HFFc6 (cell line): Measurements from ENCODE around the gene MAGI1. TPM values are rescaled to one million over a fixed set of nuclear protein-coding genes. Genes with fewer than 3 reads are reported as not detected.

Source experiments
- DNase-seq: peaks from one replicate; pipeline ENCODE4 v3.0.0-alpha.2; 2018
- H3K27ac Mint-ChIP-seq: 2 replicates; pipeline ENCODE4 v1.8.0; 2020; ENCODE audit warnings: mild to moderate bottlenecking, mixed read lengths
- H3K27me3 Mint-ChIP-seq: 2 replicates; pipeline ENCODE4 v1.8.0; 2021; ENCODE audit warnings: mild to moderate bottlenecking, moderate library complexity, mixed read lengths; ENCODE audit not compliant: insufficient read depth
- H3K36me3 Mint-ChIP-seq: 2 replicates; pipeline ENCODE4 v1.8.0; 2021; ENCODE audit warnings: low read depth, mixed read lengths
- H3K4me1 Mint-ChIP-seq: 2 replicates; pipeline ENCODE4 v1.8.0; 2020; ENCODE audit warnings: low read depth, mixed read lengths
- H3K4me3 Mint-ChIP-seq: 2 replicates; pipeline ENCODE4 v1.8.0; 2020; ENCODE audit warnings: mild to moderate bottlenecking, moderate library complexity, mixed read lengths
- H3K9me3 Mint-ChIP-seq: 2 replicates; pipeline ENCODE4 v1.8.0; 2020; ENCODE audit warnings: mild to moderate bottlenecking, mixed read lengths
- CTCF ChIP-seq: fragments of 200-600 bp; sonication (generic); IDR thresholded peaks from 2 replicates; pipeline ENCODE4 v1.5.0; 2021; ENCODE audit warnings: antibody characterized with exemption, mild to moderate bottlenecking
- total RNA-seq, 6 experiments: library from RNA; stranded (reverse); fragmentation: NEBNext Ultra II Directional; extraction: Animal tissue kit (Norgen Biotek cat#: 25700); gene quantifications; 2 replicates in 1 of 6; 3 replicates in 5 of 6; pipeline ENCODE4 v1.2.3, GENCODE V29; 2021

Gene MAGI1
- total RNA-seq, 6 experiments from 2014 or later: 21.1 to 30.5 (median 22.4) TPM

GRCh38 chr3:65730449-65730848 lies 308.3 kb downstream of the MAGI1 start:
- H3K27ac Mint-ChIP-seq: no peak overlapping the region
- H3K4me3 Mint-ChIP-seq: no peak overlapping the region
- no peaks in the 10 kb centered on the region for H3K36me3 Mint-ChIP-seq
- no peak for DNase-seq
- no peaks in the 10 kb centered on the region for H3K9me3 Mint-ChIP-seq
- no peak for TF ChIP-seq CTCF
- peaks cover 41% of the 10 kb centered on the region for H3K4me1 Mint-ChIP-seq
- H3K27me3 Mint-ChIP-seq: 0 out of 2 replicates have a peak, but pooled peaks cover 2% of the 10 kb centered on the region

DNA sequence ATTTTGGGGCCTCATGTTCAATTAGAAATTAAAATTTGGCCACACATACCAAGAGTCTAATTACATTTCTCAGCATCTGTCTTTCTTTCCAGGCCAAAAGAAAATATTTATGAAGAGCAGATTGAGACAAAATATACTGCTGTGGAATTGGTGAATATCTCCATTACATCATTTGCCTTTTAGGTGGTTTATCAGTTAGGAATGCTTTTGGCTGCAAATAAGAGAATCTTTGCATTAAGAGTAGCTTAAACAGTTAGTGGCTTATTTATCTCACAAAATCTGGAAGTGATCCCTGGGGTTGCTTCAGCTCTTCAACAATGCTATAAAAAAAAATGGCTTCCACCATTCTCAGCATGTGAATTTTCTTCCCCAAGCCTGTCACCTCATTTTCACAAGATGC lies 308.7 kb downstream of the MAGI1 start:
- Mint-ChIP-seq H3K4me1 (peaks cover 41% of the 10 kb centered on the region), H3K27ac (peak overlapping the region; percentile 79), H3K36me3 (no peaks in the 10 kb centered on the region), H3K4me3 (0 out of 2 replicates have a peak overlapping the region, but pooled peaks have one; percentile 3), H3K9me3 (no peaks in the 10 kb centered on the region), H3K27me3 (0 out of 2 replicates have a peak, but pooled peaks cover 2% of the 10 kb centered on the region)
- no peak for TF ChIP-seq CTCF
- no peak for DNase-seq

- Mint-ChIP-seq H3K4me1 (peaks cover 41% of the 10 kb centered on the region), H3K36me3 (0 out of 2 replicates have a peak, but pooled peaks cover 3% of the 10 kb centered on the region), H3K9me3 (no peaks in the 10 kb centered on the region), H3K27ac (peak overlapping the region; percentile 79), H3K27me3 (0 out of 2 replicates have a peak, but pooled peaks cover 2% of the 10 kb centered on the region), H3K4me3 (0 out of 2 replicates have a peak overlapping the region, but pooled peaks have one; percentile 3)
- no peak for TF ChIP-seq CTCF
- peak; percentile 57 for DNase-seq
These were observed 309.2 kb downstream of the MAGI1 start for GRCh38 chr3:65729555-65729954.

DNA sequence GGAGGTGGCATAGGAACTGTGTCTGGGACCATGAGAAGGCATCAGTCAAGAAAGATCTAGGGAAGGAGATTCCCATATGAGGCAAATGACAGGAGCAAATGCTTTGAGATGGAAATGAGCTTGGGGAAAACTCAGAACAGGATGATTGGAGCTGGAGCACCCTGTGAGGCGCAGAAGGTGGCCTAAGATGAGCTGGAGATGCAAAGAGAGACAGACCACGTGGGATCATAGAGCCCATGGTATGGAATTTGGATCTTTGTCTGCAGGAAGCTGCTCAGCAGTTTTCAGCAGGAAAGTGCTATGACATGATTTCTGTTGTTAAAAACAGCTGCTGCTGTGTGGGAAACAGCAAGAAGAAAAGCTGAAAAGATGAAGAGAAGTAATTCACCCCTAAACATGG lies 310.6 kb downstream of the MAGI1 start:
- no peak overlapping the region for H3K27ac Mint-ChIP-seq
- no peak for DNase-seq
- 0 out of 2 replicates have a peak, but pooled peaks cover 6% of the 10 kb centered on the region for H3K36me3 Mint-ChIP-seq
- H3K4me1 Mint-ChIP-seq: peaks cover 41% of the 10 kb centered on the region
- TF ChIP-seq CTCF: no peak
- H3K9me3 Mint-ChIP-seq: no peaks in the 10 kb centered on the region
- H3K27me3 Mint-ChIP-seq: 0 out of 2 replicates have a peak, but pooled peaks cover 2% of the 10 kb centered on the region
- H3K4me3 Mint-ChIP-seq: no peak overlapping the region

GRCh38 chr3:65723985-65724384 lies 314.7 kb downstream of the MAGI1 start:
- no peak for TF ChIP-seq CTCF
- Mint-ChIP-seq H3K4me3 (no peak overlapping the region), H3K27me3 (peaks cover 2% of the 10 kb centered on the region; the same call in 1 of the 2 replicates), H3K4me1 (peaks cover 31% of the 10 kb centered on the region), H3K36me3 (0 out of 2 replicates have a peak, but pooled peaks cover 6% of the 10 kb centered on the region), H3K27ac (no peak overlapping the region), H3K9me3 (no peaks in the 10 kb centered on the region)
- no peak for DNase-seq
